H7 (cell line): ENCODE data around the gene ZNF45. TPM values are rescaled to one million over a fixed set of nuclear protein-coding genes. Genes with fewer than 3 reads are reported as not detected.
"Not testable (repeated sequence)": the region's sequence is repeated elsewhere in the genome, so short reads cannot be mapped to it uniquely, and the experiment has no call there.

Source experiments
- DNase-seq: peaks from one replicate; pipeline ENCODE4 v3.0.0; 2012
- H3K27me3 ChIP-seq: 2 replicates; pipeline ENCODE4 v1.6.0; 2011; ENCODE audit warnings: mild to moderate bottlenecking, low read length; ENCODE audit not compliant: control insufficient read depth, insufficient read depth
- H3K36me3 ChIP-seq: replicated peaks from 2 replicates; pipeline ENCODE4 v1.5.1; 2011; ENCODE audit warnings: low read length; ENCODE audit not compliant: control insufficient read depth, insufficient read depth
- H3K4me3 ChIP-seq: 2 replicates; pipeline ENCODE4 v1.5.1; 2011; ENCODE audit warnings: low read depth, mild to moderate bottlenecking, control low read depth, low read length, moderate library complexity; ENCODE audit not compliant: insufficient read depth
- total RNA-seq: library from RNA; depleted of rRNA; stranded (reverse); fragments of >200 nt; shearing (Covaris generic); gene quantifications from 2 replicates; pipeline ENCODE4 v1.2.3, GENCODE V29; 2014; rRNA removed

ZNF45 gene
- total RNA-seq: 11.6 and 11.9 TPM in 2 replicates

- Histone ChIP-seq H3K36me3 (peaks cover 5% of the 10 kb centered on the region), H3K4me3 (peak within 1 kb of the TSS; percentile 81), H3K27me3 (no peaks in the 10 kb centered on the region)
- peak; percentile 89 for DNase-seq
Observed at GRCh38 chr19:43934985-43935708, at the start of gene ZNF45. Gene ZNF45 (minus strand): TSS chr19:43935282. CDS start chr19:43922185, 13,097 bp downstream.

- no peak for DNase-seq
- no peaks in the 10 kb centered on the region for H3K27me3 ChIP-seq
- H3K36me3 ChIP-seq: no peaks in the 10 kb centered on the region; the same call in 1 of the 2 replicates
- peak overlapping the region; percentile 77 for H3K4me3 ChIP-seq
Observed at GRCh38 chr19:43984687-43985000, 49.6 kb upstream of the ZNF45 start.

- no peaks in the 10 kb centered on the region for H3K27me3 ChIP-seq
- H3K36me3 ChIP-seq: no peaks in the 10 kb centered on the region
- H3K4me3 ChIP-seq: peak within 1 kb of the TSS; percentile 77
- peak; percentile 84 for DNase-seq
Observed at GRCh38 chr19:43983912-43984686, 49.0 kb upstream of the ZNF45 start, which contains the start of gene ZNF155. Gene ZNF155 (plus strand): TSS chr19:43984188. CDS start chr19:43988544, 4,356 bp downstream.

GRCh38 chr19:43983544-43983911, 48.4 kb upstream of the ZNF45 start:
- Histone ChIP-seq H3K36me3 (no peaks in the 10 kb centered on the region), H3K27me3 (no peaks in the 10 kb centered on the region)

GRCh38 chr19:43976732-43977131, 41.6 kb upstream of the ZNF45 start:
- Histone ChIP-seq H3K4me3 (no peak overlapping the region), H3K27me3 (no peaks in the 10 kb centered on the region), H3K36me3 (no peaks in the 10 kb centered on the region)
- DNase-seq: no peak

More at GRCh38 chr19:43983544-43983911, 48.4 kb upstream of the ZNF45 start:
- no peak overlapping the region for H3K4me3 ChIP-seq
- no peak for DNase-seq

- Histone ChIP-seq H3K36me3 (peaks cover 26% of the 10 kb centered on the region), H3K4me3 (no peak overlapping the region), H3K27me3 (no peaks in the 10 kb centered on the region)
- no peak for DNase-seq
Observed at GRCh38 chr19:43966079-43966694, 31.1 kb upstream of the ZNF45 start.

GRCh38 chr19:43960411-43960810, 25.3 kb upstream of the ZNF45 start:
- no peak for DNase-seq
- Histone ChIP-seq H3K4me3 (no peak overlapping the region), H3K36me3 (peaks cover 7% of the 10 kb centered on the region), H3K27me3 (no peaks in the 10 kb centered on the region)

GRCh38 chr19:43957891-43958290, 22.8 kb upstream of the ZNF45 start:
- Histone ChIP-seq H3K36me3 (peaks cover 2% of the 10 kb centered on the region), H3K27me3 (no peaks in the 10 kb centered on the region)
- DNase-seq: no peak

GRCh38 chr19:43956827-43957226, 21.7 kb upstream of the ZNF45 start:
- no peak for DNase-seq
- H3K4me3 ChIP-seq: no peak overlapping the region
- no peaks in the 10 kb centered on the region; the same call in 1 of the 2 replicates for H3K36me3 ChIP-seq
- no peaks in the 10 kb centered on the region for H3K27me3 ChIP-seq

More at GRCh38 chr19:43957891-43958290, 22.8 kb upstream of the ZNF45 start:
- no peak overlapping the region for H3K4me3 ChIP-seq

- Histone ChIP-seq H3K4me3 (peak within 1 kb of the TSS; percentile 79), H3K36me3 (no peaks in the 10 kb centered on the region), H3K27me3 (no peaks in the 10 kb centered on the region)
- DNase-seq: peak; percentile 91
Observed at GRCh38 chr19:43950834-43951645, 16.0 kb upstream of the ZNF45 start, which contains the start of gene ZNF221. Gene ZNF221 (plus strand): TSS chr19:43951228. CDS start chr19:43962727, 11,499 bp downstream.

GRCh38 chr19:43949803-43950202, 14.7 kb upstream of the ZNF45 start:
- H3K4me3 ChIP-seq, H3K36me3 ChIP-seq, H3K27me3 ChIP-seq, DNase-seq: not testable (repeated sequence)

GRCh38 chr19:43947412-43947811, 12.3 kb upstream of the ZNF45 start:
- H3K36me3 ChIP-seq, H3K4me3 ChIP-seq, DNase-seq, H3K27me3 ChIP-seq: not testable (repeated sequence)

GRCh38 chr19:43941209-43941608, 6.1 kb upstream of the ZNF45 start:
- no peaks in the 10 kb centered on the region for H3K27me3 ChIP-seq
- H3K4me3 ChIP-seq: no peak overlapping the region
- no peaks in the 10 kb centered on the region for H3K36me3 ChIP-seq
- no peak for DNase-seq

GRCh38 chr19:43940719-43941118, 5.6 kb upstream of the ZNF45 start:
- H3K4me3 ChIP-seq: no peak overlapping the region
- no peaks in the 10 kb centered on the region for H3K36me3 ChIP-seq
- DNase-seq: no peak
- no peaks in the 10 kb centered on the region for H3K27me3 ChIP-seq
